HG02759 (cell line): ENCODE results near the gene IER5L.
"Not testable (repeated sequence)": the region's sequence is repeated elsewhere in the genome, so short reads cannot be mapped to it uniquely, and the experiment has no call there.

Source experiments
- ATAC-seq: cut with Tn5 transposase; IDR thresholded peaks from one replicate; pipeline ENCODE4 v1.9.1; 2021; ENCODE audit warnings: mild to moderate bottlenecking, moderate library complexity; ENCODE audit not compliant: unreplicated experiment

Gene IER5L

DNA sequence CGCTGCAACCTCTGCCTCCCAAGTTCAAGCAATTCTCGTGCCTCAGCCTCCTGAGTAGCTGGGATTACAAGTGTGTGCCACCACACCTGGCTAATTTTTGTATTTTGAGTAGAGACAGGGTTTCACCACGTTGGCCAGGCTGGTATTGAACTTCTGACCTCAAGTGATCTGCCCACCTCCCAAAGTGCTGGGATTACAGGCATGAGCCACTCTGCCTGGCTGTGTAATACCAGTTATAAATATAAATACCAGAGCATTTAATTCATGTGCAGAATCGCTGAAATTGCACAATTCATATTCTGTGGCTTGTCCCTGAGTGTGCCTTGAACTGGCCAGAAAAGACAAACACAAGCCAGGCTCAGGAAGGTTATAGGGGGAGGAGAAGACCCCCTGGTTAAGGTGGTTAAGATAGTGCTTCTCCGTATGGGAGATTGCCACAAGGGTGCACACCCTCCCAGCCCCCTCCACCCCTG, 14.8 kb downstream of the IER5L start:
- not testable (repeated sequence) for ATAC-seq

DNA sequence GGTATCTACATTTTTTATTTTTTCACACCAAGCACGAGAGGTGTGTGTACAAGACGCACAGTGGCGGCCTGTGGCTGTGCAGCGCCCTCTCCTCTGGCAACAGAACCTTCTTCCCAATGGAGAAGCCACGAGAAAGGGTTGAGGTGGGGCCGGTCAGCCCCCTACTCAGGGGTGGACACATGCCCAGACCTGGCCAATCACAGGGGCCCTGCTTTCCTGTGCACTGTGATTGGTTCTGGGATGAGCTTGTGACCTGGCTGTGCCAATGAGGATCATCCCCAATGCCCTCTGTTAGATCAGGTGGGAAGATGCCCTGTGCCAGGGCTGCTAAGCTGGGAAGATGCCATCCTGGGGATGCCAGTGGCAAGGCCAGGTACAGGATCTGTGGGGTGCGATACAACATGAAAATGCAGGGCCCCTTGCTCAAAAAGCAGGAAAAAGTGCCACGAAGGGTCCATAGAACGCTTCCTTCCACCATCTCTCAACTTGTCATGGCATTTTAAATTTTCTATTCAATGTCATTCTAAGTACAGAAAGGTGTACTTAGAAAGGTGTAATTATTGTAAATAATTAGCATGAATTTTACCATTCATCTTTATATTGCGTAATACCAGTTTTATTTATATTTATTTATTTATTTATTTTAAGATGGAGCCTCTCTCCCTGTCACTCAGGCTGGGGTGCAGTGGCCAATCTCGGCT, 15.4 kb downstream of the IER5L start:
- ATAC-seq = no peak

DNA sequence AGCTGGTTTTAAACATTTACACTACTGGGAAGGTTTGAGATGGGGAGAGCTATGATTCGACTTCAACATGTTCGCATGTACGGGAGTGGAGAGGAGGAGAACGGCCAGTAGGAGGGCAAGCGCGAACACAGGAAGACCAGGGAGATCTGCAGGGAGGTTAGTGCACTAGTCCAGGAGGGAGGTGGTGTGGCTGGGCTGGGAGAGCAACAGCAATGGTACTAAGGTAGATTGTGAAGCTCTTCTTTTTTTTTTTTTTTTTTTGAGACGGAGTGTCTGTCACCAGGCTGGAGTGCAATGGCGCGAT, 16.6 kb downstream of the IER5L start:
- no peak for ATAC-seq

DNA sequence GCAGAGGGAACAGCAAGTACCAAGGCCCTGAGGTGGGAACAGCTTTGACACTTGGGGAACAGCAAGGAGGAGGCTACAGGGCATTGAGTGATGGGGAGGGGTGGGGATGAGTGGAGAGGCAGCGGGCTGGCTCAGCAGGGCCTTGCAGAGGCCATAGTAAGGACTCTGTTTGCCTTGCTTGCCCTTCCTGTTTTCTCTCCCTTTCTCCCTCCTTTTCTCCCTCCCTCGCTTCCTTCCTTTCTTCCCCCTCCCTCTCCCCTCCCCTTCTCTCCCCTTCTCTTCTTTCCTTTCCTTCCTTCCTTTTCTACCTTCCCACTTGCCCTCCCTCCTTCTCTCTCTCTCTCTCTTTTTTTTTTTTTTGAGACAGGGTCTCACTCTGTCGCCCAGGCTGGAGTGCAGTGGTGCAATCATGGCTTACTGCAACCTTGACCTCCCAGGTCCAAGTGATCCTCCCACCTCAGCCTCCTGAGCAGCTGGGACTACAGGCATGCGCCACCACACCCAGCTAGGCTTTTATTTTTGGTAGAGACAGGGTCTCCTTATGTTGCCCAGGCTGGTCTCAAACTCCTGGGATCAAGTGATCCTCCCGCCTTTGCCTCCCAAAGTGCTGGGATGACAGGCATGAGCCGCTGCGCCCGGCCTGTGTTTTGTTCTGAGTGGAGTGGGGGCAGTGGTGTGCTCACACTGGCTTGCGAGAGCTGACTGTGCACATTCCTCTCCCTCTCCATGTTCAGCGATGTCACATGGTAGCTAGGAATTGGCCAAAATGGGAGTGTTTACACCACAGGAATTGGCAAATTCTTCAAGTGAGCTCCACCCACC, 17.1 kb downstream of the IER5L start:
- ATAC-seq = no peak

DNA sequence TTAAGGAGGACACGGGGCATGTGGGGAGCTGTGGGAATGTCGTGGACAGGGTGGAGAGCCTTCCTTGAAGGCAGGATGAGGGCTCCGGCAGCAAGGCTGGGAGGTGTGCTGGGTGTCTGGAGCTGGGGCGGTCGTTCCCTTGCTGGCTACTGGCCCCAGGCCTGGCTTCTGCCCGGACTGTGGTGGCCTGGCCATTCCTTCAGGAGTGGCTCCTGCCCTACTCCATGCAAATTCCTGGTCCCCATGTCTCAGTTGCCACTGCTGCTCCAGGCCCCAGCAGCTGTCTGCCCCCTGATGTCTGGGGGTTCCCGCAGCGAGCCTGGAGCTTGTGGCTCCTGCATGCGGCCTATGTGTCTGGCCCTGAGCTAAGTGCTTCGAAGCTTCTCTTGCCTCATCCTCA, 21.9 kb downstream of the IER5L start:
- no peak for ATAC-seq

DNA sequence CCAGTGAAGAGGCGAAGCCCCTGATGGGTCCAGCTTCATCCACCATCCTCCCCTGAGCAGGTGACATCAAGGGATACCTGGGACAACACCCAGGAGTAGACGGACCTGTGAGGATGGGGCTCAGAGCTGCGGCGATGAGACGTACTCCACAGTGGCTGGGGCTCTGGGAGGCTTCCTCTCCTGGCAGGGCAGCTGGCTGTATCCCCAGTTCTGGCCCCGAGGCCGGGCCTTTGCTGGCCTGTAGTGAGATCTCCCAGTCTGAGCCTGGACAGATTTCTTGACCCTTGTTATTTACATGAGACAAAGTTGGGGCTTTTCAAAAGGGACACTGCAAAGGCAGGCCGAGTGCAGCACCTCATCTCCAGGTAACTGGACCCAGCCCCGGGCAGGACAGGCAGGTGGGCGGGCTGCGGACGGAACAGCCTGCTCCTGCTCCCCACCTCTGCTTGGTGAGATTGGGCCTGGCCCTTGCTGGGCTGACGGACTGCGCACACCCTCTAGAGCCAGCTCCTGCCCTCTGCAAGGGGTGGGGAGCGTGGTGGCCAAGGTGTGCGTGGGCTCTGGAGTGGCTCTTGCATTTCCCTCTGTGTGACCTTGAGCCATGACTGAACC, 23.1 kb downstream of the IER5L start:
- ATAC-seq = no peak

DNA sequence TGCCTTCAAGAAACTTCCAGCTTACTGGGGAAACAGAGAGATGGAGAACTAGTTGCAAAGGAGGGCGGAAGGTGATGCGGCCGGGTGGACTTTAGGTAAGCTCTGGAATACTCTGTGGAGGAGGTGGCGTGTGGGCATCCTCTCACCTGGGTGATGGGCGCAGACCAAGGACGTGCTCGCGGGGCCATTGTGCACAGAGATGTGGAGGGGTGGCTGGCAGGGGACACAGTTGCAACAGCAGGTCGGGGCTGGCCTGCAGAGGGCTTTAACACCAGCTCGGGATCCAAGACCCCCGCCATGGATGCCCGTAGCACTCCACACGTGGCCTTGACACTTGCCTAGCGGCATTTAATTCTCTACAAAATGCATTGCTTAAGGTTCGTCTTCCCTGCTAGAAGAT, 26.6 kb downstream of the IER5L start:
- no peak for ATAC-seq

DNA sequence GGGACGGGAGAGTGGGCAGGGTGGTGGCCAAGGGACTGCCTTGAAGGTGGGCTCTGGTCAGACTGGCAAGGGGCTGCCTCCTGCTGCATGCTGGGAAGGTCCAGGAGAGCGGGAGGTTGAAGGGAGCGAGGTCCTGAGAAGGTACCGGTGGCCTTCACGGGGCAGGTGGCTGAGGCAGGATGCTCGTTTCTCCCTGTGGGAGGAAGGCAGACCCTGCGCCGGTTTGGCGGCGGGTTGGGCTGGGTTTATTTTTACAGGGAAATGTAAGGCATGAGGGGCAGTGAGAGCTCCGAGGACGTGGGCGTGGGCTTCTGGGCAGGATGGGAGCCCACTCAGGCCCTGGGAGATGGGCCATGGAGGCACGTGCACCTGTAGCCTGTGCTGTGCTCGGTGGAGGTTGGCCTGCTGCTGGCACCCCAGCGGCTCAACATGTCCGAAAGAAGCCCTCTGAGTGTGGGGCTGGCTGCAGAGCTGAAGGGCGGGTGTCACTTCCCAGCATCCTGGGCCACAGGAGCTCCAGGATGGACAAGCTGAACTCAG, 27.3 kb downstream of the IER5L start:
- ATAC-seq = no peak

DNA sequence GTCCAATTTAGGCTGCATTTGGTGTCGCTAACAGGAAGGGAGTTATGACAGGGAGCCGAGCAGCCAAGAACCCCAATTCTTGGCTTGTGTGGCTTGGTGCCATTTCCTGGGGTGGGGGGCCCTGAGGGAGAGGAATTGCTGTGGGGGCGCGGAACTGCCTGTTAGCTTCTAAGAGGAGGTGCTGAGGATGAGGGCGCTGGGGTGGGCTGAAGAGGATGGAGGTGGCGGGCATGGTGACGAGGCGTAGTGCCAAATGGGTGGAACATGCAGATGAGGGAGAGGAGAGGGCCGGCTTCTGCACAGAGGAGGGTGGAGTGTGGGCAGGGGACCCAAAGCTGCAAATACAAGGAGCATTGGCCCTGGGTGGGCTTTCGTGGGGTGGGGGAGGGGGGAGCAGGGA, 27.9 kb downstream of the IER5L start:
- no peak for ATAC-seq

DNA sequence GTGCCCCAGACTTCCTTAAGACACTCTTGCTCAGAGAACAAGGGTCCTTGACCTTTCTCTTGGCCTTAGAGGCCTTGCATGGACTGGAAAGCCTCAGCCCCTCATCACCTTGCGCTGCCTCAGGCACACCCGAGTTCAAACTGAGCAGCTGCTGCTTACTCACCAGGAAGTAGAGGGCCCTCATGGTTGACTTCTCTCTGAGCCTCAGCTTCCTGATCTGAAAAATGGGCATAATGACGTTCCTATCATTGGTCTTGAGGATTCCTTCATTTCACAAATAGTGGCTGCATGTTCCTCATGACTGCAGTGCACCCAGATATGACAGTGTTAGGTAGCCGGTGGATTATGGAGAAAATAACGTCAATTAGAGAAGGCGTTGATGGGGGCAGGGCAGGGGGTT, 28.6 kb downstream of the IER5L start:
- ATAC-seq = no peak

DNA sequence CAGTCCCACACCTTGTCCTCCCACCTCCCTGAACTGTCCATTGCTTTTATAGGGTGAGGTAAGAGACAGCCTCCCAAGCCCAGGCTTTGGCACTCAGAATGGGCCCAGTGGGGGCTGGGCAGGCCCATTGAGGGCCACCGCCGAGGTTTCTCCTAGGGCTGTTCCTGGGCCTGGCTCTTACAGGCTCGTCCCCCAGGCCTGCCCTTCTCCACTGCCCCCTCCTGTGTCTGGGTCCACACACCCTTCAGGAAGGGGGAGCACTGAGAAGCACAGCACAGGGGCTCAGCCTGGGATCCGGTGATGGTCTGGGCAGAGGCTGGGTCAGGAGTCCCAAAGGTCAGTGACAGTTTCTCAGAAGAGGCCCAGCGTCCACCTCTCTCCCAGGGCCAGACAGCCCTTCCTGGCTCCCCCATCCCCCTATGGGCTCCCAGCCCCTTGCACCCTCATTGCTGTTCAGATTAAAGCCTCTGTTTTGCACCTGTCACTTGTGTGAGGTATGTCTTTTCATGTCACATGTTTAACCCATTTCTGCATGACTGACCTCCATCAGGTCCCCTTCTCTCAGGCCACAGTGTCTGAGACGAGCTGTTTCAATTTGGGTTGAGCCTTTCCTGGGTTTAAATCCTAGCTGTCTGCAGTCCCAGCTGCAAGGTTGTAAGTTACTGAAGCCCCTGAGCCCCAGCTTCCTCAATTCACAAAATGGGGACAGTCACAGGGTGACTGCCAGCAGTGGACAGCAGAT, 29.4 kb downstream of the IER5L start:
- ATAC-seq = no peak

DNA sequence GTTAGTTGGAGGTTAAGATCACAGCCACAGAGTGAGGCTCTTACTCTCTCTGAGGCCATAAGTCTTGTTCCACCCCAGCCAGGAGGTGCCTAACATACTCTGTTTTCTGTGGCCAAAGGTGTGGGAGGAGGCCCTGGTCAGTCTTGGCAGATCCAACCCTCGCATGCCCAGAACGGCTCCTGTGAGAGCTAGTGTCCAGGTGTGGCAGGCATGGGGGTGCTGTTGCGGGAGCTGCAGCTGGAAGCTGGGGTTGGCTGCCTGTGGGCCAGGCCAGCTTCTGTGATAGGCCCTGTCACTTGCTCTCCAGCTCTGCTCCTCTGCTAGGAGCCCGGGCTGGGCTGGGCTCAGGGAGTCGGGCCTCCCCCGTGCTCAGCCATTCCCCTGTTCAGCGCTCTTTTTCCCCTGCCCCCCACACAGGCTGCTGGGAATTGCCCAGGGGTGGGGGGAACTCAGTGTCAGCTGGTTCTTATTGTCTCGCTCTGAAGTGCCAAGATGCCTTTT, 31.6 kb downstream of the IER5L start:
- no peak for ATAC-seq

DNA sequence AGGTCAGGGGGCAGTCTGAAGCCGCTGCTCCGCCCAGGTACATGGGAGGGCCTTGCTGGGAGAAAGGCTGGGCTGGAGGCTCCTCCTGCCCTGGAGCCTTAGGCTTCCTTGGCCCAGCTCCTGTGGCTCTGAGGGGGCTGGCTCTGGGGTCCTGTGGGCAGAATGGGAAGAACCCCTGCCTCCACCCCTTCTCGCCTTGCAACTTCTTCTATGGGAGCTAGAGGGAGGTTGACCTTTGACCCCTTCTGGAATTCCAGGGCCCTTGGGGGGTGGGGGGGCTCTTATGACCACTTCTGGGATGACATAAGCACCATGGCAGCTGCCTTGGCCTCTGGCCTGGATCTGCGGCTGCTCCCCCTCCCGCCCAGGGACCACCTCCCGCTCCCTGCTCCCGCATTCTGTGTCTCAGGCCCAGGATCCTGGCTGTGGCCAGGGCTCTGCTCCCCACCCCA, 32.2 kb downstream of the IER5L start:
- ATAC-seq = no peak

DNA sequence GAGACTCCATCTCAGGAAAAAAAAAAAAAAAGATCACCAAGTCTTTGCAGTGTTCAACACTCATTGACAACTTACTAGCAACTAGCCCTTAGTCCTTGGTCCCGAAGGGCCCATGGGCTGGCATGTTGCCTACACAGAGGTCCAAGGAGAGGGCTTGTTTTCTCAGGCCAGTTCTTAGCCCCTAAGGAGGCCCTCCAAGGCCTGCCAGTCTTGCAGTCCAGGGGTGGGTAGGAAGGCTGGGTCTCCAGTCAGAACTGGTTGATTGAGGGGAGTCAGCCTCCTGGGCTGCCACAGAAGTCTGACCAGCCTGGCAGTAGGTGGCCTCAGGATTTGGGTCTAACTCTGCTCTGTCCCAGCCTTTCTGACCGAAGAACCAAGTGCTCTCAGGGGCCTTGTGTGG, 32.7 kb downstream of the IER5L start:
- ATAC-seq = no peak

DNA sequence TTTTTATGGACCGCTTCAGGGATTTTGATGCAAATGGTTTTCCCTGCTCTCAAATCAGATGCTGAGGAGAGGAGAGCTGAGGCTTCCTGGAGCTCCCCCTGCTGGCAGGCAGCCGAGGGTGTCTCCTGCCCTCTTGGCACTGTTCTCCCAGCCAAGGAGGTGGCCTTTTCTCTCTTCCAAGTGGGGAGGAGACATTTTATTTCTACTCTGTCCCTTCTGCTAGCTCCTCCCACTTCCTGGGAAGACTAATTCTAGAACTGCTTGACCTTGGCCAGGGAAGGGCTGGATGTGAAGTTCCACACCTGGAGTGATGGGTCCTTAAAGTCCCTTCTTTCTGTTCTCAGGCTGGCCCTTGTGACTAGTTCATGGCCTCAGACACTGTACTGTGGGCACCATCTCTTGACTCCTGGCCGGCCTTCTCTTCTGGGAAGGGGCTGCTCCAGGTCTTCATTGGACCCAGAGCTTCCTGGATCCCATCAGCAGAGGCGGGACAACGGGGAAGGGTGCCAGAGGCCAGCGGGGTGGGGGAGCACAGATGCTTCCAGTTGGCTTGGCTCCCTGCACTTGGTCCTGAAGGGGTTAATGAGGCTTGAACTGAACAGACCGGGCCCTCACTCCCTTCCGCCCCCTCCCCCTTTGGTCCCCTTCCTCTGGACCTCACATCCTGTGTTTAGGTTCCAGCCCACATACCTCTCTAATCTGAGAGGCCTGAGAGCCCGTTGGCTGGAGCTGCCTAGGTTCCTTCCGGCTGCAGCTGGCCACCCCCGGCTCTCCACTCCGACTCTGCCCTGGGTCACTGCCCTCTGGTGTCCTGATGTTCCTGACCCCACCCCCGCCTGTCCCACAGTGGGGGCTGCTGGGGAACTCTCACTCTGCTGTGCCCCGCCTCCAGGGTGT, 34.8 kb downstream of the IER5L start:
- ATAC-seq = no peak

DNA sequence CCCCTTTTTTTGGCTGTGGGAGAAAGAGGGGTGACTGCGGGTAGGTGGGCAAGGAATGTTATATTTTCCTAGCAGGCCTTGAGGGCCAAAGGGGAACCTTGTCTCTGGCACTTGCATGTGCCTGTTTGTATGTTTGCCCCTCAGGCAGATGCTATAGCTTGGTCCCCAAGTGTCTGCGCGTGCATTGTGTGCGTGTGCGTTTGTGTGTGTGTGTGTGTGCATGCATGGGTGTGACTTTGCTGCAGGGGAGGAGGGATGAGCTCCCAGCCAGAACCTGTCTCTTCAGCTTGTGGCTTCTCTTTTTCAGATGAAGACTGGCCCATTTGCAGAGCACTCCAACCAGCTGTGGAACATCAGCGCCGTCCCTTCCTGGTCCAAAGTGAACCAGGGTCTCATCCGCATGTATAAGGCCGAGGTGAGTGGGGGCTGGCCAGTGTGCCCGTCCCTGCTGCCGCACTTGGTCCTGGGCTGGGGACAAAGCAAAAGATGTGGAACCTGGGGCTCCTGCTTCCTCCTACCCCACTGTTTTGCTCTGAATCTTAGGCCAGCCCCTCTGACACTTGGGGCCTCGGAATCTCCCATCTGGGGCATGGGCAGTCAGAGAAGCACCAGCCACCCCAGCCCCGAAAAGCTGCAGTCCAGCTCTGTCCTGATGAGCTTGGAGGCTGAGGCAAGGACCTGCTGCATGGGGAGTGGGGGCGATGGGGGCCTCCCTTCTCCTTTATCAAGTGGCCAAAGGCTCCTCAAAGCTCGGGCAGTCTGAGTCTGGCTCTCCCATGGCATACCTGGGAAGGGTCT, 35.7 kb downstream of the IER5L start:
- no peak for ATAC-seq

DNA sequence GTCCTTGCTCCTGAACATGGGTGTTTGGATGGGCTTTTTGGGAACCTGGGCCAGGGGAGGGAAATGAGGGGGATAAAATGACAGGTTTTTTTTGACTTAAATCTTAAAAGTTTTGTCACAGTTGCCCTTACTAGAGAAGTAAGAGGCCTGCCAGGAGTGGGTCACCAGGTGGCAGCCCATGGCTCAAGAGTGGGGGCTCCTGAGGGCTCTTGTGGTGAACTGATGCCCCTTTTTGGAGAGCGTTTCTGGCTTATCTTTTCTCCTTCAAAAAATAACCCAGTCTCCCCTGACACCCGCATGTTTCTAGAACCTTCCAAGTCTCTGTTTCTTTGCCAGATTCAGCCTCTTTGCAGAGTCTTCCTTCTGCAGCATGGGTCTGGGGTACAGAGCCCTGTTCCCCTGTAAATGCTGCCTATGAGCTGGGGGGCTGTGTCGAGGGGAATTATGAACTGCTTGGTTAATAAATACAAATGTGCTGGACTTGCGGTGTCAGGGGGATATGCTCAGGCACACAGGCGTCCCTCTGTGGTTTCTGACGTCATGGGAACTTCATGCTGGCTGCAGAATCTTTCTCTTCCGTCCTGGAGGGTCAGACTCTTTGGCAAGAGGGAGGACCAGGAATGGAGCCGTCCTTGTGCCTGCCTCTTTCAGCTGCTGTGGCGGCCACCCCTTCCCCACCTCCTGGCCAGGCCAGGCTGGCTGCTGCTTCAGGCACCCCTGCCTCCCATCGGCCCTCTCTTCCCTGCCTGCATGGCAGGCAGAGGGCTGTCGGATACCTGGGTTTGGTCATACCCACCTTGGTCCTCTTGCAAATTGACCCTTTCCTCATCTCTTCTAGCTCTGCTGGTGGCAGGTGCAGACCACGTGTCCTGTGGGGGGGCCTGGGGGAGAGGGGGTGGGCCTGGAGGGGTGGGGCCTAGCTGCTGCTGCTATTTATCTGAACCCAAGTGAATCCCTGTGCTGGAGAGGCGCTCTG, 36.7 kb downstream of the IER5L start:
- ATAC-seq = peak; percentile 41
